GM21737 (cell line): ENCODE results near the gene ITGB7.

Experiments
- ATAC-seq: cut with Tn5 transposase; IDR thresholded peaks from one replicate; pipeline ENCODE4 v1.9.1; 2021; ENCODE audit warnings: mild to moderate bottlenecking, moderate library complexity; ENCODE audit not compliant: unreplicated experiment

The ITGB7 gene

DNA sequence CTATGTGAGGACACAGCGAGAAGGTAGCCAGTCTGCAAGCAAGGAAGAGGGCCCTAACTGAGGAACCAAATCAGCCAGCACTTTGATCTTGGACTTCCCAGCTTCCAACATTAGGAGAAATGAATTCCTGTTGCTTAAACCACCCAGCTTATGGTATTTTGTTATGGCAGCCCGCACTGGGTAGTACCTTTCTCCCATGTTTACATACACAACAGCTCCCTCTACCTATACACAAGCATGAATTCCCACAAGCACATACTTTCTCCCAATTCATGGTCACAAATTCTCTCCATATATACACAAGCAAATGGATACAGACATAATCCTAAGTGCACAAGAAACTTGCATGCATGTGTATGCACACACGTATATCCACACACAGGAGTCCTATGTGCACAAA lies 7.4 kb downstream of the ITGB7 start:
- ATAC-seq, result no peak

DNA sequence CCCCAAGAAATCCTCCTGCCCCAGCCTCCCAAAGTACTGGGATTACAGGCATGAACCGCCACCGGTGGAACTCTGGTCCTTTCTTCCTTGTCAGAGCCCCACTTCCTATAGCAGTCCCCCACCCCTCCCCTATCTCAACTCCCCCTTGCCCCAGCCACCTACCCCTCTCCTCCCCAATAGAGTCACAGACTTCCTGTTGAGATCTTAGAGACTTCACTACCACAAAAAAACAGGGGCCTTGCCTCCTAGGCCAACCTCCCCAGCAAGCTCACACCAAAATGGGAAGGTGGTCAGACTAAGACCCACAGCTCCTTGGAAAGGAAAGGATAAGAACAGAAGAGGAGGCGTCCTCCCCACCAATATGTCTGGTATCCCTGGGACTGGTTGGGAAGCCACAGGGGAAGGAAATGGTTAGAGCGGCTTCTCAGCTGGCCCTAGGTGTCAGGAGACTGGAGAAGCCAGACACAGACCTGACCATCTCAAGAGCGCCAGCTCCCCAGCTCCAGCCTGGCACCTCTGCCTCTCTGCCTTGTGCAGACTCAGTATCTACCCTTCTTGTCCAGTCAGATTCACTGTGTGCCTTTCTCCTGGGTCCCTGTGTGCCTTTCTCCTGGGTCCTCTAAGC lies 8.5 kb downstream of the ITGB7 start:
- ATAC-seq, result no peak

DNA sequence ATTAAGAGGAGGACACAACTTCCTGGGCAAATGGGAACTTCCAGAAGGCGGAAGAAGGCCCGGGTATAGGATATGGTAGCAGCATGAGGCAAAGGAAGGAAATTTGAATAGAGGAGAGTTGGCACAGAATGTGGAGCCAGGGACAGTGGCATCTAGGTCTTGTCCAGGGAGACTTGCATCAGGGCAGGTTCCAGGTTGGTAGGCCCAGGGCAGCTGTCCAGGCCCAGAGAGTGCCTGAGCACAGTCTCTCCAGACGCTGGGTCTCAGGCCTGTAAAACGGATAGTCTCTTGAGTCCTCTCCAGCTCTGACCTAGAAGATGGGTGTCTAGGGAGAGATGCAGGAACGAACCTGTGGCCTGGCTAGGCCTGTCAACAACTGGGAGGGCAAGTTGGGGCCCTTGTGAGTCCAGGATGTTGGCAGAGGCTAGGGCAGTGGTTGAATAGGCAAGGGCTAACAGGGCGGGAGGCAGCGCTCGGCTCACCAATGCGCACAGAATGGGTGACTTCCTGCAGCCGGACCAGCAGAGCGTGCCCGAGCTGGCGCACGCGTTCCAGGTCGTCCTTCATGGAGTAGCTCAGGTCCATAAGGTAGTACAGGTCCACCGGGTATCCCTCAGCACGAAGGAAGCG lies 9.9 kb downstream of the ITGB7 start:
- ATAC-seq, result no peak

DNA sequence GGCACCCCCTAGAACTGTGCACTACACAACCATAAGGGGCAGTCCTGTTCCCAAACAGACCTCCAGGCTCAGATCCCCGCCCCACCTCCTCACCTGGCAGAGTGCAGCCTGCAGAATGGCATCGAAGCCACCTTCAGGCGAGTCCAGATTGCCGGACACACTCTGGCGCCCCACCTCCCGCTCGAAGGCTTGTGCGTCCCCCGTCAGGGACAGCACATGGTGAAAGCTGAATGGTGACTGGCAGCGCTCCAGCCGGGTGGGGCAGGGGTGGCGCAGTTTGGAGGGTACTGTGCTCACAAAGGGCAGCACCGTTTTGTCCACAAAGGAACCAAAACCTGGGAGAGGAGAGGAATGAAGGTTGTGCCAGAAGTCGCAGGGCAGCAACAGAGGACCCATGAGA lies 10.6 kb downstream of the ITGB7 start:
- ATAC-seq, result no peak

DNA sequence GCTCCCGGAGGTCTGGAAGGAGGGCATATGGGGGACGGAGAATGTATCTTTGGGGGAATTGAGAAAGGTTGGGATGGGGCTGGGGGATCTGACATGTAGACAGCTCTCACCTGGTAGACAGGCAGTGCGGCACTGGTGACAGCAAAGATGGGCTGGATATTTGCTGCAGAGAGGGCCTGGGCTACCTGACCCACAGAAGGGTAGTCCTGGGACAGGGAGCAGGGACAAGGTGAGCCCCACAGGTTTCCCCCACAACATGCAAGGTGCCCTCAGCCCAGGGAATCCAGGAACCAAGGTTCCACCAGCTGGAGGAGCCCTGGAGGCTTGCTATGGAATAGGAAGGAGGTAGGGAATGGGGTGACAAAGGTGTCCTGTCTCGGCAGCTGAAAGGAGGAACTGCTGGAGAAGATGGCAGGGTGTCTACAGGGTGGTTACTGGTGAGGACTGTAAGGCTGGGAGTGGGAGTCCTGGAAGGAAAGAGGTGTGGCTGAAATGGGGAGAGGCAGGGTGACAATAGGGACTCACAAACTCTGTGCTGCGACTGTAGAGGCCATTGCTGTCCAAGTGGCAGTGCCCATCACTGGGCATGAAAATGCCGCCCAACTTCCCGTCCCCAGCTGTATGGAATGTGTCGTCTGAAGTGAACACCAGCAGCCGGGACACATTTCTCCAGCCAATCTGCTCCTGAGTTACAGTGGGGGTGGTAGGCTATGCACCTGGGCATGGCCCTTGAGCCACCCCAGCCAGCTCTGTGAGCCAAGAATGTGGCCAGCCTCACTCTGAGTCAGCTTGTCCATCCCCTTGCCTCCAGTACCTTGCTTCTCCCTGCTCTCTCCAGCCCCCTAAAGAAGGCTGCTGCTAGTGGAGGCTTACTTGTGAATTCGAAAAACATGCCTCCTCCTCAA lies 11.3 kb downstream of the ITGB7 start:
- no peak for ATAC-seq

DNA sequence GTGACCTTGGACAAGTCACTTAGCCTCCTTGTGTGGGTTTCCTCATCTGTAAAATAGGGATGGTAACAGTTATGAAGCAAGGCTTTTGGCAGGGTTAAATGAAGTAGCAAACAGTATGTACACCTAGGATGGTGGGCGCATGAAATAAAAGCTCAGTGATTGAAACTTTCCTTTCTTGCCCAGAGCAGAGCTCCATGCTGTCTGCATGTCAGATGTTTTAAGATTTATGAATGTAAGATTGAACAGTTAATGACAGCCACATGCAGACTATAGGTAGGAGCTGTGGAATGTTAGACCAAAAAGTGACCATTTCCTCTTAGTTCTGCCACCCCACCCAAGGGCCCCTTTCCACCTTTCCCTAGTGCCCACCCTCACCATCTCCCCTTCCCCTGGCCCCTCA lies 12.1 kb downstream of the ITGB7 start:
- no peak for ATAC-seq

DNA sequence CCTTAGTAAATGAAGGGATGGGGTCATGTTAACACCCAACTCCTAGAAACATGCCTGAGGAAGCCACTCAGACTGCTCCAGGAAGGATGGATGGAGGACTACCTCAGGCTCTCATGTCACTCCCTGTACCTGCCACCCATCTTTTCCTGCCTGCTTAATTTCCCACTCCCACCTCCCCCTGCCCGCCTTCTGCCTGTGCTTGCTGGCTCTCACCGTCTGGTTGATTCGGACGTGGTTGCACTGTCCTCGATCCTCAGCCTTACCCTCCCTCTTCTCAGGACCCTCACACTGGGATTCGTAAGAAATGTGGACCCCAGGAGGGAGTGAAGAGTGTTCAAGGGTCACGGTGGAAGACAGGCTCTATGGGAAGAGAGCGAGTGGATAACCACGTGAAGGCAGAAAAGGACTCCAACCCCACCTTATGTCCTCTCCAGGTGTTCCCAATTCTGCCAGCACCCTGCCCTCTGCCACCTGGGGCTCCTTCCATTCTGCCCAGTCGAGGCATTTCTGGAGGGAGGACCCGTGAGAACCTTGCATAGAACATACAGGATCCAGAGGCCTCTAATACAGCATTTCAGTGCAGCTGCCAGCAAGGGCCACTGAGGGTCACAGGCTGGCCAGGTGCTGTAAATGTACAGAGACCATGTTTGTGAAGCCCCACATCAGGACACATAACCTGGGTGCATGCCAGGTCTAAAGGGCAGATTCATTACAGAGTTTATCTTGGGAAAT lies 12.9 kb downstream of the ITGB7 start:
- no peak for ATAC-seq

DNA sequence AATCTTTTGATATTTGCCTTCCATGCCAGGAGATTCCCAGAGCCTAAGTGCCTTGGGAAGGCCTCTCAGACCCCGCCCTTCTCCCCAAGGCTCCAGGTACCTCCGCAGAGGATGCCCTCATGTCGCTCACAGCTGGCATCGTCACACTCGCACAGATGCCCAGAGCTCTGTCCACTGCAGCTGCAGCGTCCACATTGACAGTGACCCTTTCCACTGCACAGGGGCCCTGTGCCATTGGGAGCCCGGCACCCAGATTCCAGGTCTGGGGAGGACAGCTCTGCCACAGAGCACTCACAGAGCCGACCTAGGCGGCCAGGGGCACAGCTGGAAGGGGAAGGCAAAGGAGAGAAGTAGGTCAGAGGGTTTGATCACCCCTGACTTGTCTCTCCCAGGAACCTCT lies 14.0 kb downstream of the ITGB7 start:
- no peak for ATAC-seq

DNA sequence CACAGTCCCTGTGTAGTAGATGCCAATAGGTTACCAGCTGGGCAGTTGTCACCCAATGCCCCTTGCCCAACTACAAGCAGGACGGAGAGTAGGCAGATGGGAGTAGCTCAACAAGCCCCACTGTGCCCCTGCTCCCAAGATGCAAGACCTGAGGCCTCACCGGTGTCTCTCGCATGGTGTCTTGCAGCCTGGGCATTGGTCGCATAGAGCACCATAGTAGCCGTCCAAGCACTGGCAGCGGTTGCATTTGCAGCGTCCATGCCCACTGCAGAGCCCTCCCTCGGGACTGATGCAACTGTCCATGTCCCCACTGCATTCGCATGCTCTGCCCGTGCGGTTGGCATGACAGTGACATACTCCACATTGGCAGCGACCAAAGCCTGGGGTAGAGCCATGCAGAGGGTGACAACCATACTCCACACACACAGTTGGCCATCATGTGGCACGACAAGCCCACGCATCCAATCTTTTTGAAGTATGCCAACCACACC lies 14.5 kb downstream of the ITGB7 start:
- ATAC-seq, result no peak

DNA sequence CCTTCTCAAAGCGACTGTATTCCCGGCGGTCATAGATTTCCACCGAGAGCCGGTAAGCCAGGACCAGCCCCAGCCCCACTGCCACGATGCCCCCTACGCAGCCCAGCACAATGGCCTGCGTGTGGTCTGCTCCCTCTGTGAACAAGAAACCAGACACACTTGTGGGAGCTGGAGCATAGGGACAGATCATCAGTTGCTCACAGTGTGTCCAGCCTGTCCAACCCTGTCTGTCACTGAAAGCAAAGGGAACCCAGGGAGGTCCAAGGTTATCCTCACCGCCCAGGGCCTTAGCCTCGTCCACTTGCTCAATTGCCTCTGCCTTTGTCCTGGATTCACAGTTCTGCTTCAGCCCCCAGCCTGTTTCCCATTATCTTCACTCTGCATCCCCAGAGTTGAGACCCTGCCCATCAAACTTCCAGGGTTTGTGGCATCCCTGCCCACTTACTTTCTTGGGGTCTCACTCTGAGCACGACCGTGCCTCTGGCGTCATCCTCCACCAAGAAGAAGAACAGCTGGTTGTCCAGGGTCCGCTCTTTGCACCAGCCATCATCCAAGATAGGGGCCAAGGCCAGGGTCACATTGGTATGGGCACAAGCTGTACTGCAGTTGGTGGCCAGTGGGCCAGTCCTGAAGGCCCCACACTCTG lies 15.0 kb downstream of the ITGB7 start:
- no peak for ATAC-seq

DNA sequence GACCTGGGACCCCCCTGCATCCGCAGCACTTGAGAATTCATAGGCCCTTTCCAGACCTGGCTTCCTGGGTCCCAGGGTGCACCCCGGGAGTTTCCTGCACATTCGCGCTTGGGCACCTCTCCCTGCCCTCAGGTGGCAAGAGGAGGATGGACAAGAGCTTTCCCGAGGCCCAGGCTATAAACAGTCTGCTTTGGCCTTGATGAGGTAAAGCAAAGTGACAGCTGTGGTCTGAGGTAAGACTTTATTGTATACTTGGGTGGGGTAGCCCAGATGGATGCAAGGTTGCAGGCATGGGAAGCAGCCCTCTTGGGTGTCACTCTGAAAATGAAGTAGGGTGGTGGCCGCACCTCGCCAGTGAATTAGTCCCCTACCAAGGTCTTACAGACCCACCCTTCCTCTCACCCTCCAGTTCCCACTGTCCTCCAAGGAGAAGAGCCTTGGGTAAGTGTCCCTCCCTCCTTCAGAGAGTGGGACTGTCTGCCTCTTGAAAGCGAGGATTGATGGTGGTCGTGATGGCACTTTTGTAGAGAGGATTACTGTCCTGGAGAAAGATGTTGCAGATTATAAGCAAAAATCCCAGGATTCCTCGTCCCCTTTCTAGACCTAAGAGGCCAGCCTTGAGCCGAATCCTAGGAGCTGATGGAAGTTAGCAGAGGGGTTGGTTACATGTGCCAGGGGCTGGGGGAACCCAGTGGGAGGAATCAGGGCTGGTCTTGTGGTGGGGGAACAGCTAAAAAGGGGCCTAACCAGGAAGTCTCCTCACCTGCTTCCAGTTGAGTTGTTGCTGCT lies 15.8 kb downstream of the ITGB7 start:
- no peak for ATAC-seq

DNA sequence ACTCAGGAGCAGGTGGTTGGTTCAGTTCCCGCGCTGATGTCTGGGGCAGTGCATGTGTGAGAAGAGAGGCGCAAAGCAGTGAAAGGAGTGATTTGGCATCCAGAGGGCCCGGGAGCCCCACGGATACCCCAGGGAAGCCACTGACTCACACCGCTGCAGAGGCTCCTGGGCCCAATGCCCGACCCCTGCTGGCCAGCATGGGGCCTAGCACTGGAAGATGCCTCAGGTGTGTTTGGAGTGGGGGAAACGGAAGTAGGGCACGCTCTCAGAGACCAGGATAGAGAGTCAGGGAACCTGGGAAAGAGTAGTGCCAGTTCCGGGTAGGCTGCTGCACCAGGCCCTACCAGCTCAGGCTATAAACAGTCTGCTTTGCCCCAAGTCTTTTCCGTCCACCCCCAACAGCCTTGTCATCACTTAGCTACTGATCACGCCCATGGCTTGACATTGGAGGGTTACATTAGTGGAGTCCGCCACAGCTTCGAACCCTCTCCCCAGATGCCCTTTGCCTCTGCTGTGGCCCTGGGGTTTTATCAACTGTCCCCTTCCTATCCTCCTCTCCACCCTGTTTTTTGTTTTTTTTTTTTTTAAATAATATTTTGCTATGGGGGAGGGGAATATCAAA lies 16.8 kb downstream of the ITGB7 start:
- no peak for ATAC-seq

DNA sequence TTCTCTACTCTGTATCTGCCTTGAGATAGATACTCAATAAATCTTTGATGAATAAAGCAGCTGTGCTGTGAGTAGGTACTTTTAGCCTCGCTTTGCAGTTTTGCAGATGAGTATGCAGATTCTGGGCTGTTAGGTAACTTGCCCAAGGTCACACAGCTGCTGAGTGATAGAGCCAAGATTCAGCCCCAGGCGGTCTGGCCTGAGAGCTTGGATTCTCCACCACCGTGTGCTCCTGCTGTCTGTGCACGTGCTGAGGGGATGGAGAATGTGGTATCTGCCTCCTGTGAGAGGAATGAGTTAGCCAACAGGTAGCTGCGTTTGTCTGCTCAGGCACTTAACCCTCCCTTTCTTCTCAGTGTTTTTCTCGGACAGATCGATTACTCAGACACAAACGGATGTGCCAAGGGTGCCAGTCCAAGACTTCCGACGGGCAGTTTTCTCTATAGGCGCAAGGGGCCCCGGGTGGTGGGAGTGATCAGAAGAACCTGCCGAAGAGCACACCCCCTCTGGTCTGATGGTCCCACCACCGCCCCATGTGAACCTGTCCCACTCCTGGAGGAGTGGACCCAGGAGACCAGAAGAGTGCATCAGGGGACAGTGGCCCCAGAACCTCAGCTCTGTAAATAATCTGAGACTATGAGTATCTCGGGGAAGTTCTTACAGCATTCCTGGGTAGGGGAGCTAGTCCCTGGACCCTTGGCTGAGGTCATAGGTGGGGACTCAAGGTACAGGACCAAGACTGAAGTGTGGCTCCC lies 19.7 kb downstream of the ITGB7 start:
- ATAC-seq, result no peak

DNA sequence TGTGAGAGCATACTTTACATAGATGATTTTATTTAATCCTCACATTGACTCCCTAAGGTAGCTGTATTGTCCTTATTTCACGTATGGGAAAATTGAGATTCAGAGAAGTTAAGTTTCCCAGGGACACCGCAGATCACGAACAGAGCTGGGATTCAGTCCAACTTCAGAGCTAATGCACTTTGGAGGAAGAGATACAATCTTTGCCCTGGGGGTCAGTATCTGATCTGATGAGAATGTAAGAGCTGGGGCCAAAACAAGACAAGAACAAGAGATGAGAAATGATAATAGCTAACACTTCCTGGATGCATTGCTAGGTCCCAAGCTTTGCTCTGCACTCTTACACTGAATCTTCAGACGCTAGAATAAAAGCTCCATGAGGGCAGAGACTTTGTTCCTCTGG lies 20.3 kb downstream of the ITGB7 start:
- ATAC-seq, result no peak

DNA sequence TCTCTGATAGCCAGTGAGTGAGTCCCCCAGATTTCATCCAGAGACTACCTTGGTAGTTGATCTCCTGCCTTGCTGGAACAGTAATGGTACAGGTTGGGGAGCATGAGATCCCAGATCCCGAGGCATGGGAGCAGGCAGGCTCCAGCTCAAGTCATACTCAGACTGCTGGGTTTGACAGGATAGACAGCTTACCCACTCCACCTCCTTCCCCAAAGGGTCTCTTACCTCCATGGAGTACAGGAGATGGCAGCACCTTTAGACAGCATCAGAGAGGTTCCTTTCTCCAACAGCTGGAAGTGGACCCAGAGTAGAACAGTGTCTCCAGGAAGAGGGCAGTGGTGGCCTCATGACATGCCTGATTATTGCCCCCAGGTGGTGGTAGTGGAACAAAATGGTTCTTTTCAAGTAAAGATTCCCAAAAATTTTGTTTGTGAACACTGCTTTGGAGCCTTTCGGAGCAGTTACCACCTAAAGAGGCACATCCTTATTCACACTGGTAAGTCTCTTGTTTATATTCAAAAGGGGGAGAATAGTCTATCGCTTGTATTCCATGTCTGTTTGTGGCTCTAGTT lies 21.4 kb downstream of the ITGB7 start:
- no peak for ATAC-seq

DNA sequence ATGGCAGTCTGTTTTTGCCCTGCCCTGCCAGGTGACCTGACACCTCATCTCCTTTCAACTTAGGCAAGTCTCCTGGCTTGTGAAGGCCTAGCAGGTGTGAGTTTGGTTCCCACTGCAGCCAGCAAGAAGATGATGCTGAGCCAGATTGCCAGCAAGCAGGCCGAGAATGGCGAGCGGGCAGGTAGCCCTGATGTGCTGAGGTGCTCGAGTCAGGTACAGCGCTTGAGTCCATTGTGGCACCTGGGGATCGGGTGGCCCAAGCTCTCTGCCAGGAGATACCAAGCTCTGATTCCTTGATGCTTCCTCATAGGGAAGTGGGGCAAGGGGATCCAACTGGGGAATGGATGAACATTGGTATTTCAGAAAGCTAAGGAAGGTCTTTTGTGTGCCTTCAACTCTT lies 22.2 kb downstream of the ITGB7 start:
- ATAC-seq, result no peak

DNA sequence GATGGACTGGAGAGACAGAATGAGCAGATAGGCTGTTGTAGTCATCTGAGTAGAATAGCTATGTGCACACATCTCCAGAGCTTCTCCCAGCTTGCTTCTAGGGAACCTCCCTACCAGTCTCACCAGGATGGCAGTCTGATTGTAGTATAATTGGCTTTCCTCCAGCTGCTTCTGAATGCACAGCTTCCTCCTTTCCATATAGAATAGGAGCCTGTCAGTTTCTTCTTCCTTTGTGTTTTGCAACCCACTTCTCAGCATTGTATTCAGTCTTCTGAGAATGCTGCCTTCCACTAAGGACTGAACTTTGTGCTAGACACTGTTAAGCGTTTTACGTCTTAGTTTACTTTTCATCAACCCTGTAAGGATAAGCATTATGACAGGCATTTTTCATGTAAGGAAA lies 24.1 kb downstream of the ITGB7 start:
- no peak for ATAC-seq

DNA sequence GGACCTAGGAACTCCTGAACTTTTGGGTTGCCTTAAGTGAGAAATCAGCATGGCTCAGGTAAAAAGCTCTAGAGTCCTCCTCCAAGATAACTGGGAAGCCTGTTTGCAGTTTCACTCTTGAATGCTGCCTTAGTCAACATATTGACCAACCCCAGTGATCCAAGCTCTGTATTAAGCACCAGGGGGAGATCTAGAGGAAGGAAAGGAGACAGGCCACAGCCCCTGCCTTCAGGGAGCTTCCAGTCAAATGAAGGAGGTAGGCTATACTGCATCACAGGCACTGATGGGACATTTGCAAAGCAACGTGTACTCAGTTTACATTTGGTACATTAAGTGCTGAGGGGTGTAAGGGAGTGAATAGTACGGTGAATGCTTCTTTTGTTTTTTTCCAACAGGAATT lies 25.1 kb downstream of the ITGB7 start:
- no peak for ATAC-seq
